SJCRH30 (cell line): Measurements from ENCODE around the gene CUL4A. TPM values are rescaled to one million over a fixed set of nuclear protein-coding genes. Genes with fewer than 3 reads are reported as not detected.
"Not testable (repeated sequence)": the region's sequence is repeated elsewhere in the genome, so short reads cannot be mapped to it uniquely, and the experiment has no call there.

Experiments used
- DNase-seq, 2 experiments: peaks; one replicate each; pipeline ENCODE4 v3.0.0-alpha.2; 2015 to 2020
- H3K27ac ChIP-seq: fragments of 250-450 bp; sonication (Bioruptor Pico); 2 replicates; pipeline ENCODE4 v1.5.1; 2020; ENCODE audit warnings: mild to moderate bottlenecking, moderate library complexity
- H3K27me3 ChIP-seq: fragments of 250-450 bp; sonication (Bioruptor Pico); 2 replicates; pipeline ENCODE4 v1.5.1; 2020; ENCODE audit warnings: mild to moderate bottlenecking, moderate library complexity
- H3K36me3 ChIP-seq: fragments of 250-450 bp; sonication (Bioruptor Pico); 2 replicates; pipeline ENCODE4 v1.5.1; 2020; ENCODE audit warnings: mild to moderate bottlenecking, moderate library complexity
- H3K4me1 ChIP-seq: fragments of 250-450 bp; sonication (Bioruptor Pico); 2 replicates; pipeline ENCODE4 v1.5.1; 2020; ENCODE audit warnings: mild to moderate bottlenecking, moderate library complexity
- H3K4me3 ChIP-seq: fragments of 250-450 bp; sonication (Bioruptor Pico); 2 replicates; pipeline ENCODE4 v1.5.1; 2020; ENCODE audit warnings: mild to moderate bottlenecking, moderate library complexity
- H3K9me3 ChIP-seq: fragments of 250-450 bp; sonication (Bioruptor Pico); replicated peaks from 2 replicates; pipeline ENCODE4 v1.5.1; 2020; ENCODE audit warnings: mild to moderate bottlenecking, moderate library complexity
- total RNA-seq: library from RNA; depleted of rRNA; stranded (reverse); fragments of >200 nt; shearing (Covaris generic); gene quantifications from 2 replicates; pipeline ENCODE4 v1.2.3, GENCODE V29; 2014

Gene CUL4A
- total RNA-seq, 1 experiment from 2014 or later = 67.4 TPM

DNA sequence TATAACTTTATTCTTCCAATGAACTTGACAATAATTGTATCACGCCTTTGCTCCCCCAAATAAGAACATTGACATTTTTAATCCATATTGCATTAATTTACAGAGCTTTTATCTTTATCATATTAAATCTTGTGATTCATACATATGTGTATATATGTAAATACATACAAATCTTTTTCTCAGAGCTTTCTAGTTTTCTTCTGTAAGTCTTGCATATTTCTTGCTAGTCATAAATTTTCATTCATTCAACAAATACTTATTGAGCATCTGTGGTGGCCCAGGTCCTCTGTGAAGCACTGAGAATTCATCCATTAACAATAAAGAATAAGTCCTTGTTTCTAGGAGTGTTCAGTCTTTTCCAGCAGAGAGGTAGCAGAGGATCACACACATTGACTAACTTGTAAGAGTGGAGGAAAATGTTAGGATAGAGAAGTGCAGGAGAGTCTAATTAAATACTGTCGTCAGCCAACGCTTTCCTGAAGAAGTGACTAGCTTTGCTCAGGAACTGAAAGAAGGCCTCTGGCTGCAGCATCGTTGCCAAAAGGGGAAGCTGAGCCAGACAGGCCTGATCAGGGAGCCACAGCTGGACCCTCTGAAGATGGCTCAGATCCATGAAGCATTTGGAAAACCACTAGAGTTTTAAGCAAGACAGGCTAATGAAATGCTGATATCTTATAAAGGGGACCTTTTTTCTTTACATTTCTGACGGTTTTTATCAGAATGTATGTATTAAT is 49.1 kb downstream of the CUL4A start:
- Histone ChIP-seq H3K4me3 (no peak overlapping the region), H3K27ac (no peak overlapping the region), H3K9me3 (no peaks in the 10 kb centered on the region), H3K4me1 (no peaks in the 10 kb centered on the region), H3K36me3 (peaks cover 47% of the 10 kb centered on the region), H3K27me3 (no peaks in the 10 kb centered on the region)
- DNase-seq = no peak

DNA sequence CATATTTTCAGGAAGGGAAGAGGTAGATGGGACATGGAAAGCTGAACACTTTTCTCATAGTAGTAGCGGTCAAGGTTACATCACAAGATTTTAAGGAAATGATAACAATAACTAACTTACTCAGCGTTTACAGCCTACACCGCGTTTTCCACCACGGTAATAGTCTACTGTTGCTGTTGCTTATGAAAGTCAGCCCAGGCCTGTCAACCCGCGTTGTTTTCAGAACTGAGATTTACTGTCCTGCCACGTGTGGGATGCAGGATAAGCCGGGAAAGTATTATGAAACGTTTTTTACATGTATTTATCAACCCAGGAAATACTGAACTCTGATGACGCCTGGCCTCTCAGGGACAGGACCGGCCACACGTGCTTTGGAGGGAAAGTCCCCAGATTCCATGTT is 51.6 kb downstream of the CUL4A start:
- Histone ChIP-seq H3K27me3 (no peaks in the 10 kb centered on the region), H3K36me3 (peaks cover 44% of the 10 kb centered on the region), H3K4me3 (no peak overlapping the region), H3K4me1 (no peaks in the 10 kb centered on the region), H3K9me3 (no peaks in the 10 kb centered on the region), H3K27ac (no peak overlapping the region)
- DNase-seq = no peak

DNA sequence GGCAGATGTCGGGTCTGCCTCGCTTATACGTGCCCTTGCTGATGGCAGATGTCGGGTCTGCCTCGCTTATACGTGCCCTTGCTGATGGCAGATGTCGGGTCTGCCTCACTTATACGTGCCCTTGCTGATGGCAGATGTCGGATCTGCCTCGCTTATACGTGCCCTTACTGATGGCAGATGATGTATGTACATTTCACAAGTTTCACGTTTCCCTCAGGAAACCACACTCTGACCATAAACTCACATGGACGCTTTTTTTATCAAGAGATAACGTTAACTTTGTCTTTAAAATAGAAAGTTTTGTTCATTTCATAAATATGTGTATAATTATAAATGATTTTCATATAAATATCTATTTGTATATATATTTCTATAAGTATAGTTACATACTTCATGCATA is 53.6 kb downstream of the CUL4A start:
- not testable (repeated sequence) for H3K4me3 ChIP-seq, H3K9me3 ChIP-seq, H3K4me1 ChIP-seq, DNase-seq, H3K27me3 ChIP-seq, H3K27ac ChIP-seq
- peaks cover 29% of the 10 kb centered on the region for H3K36me3 ChIP-seq

DNA sequence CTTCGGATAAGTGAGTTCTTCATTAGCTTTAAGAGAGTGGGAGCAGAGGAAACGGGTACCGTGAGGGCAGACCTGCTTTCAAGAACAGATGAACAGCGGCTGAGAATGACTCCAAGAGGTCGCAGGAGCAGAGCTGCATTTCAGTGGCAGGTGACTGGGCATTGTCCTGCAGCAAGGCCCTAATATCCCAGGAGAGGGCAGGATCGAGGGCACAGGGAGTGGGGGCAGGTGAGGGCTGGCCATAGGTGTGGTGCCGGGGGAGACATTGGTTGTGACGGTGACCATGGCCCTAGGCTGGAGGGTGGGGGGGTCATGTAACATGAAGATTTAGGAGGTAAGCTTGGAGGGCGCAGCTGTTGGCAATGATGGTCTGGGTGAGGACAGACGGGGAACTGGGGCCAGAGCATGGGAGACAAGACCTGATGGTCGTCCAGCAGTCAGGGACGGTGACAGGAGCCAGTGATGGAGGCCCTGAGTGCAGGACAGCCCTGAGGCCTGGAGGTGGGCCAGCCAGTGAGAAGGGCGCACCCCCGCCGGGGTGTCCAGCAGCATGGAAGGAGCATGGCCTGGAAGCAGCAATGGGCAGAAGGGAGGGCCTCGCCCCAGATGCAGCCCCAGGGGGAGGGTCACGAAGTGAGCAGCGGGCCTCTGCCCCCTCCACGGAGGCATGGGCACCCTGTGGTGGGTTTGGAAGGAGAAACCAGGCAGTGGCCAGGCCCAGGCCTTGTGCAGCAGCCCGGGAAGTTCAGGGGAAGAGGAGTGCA is 58.4 kb downstream of the CUL4A start:
- Histone ChIP-seq H3K4me3 (no peak overlapping the region), H3K36me3 (no peaks in the 10 kb centered on the region; the same call in 1 of the 2 replicates)
- DNase-seq = no peak

DNA sequence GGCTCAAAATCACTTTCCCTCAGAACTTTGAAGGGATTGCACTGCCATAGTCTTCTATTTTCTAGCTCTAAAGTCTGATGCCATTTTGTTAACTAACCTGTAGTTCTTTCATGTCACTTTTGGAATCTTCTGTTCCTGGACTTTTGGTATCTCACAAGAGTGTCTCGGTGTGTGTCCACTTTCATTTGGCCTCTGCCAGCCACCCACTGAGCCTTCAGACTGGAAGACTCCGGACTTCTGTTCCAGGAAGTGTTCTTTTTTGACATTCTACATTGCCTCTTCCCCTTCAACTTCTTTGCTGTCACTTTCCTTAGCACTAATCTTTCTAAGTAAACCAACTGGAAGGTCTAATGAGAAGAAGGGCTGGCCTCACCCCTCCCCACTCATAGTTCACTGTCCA is 62.6 kb downstream of the CUL4A start:
- Histone ChIP-seq H3K27me3 (no peaks in the 10 kb centered on the region), H3K4me1 (no peaks in the 10 kb centered on the region), H3K4me3 (no peak overlapping the region), H3K27ac (no peak overlapping the region), H3K36me3 (no peaks in the 10 kb centered on the region; the same call in 1 of the 2 replicates), H3K9me3 (no peaks in the 10 kb centered on the region)
- DNase-seq = no peak

More for the DNA sequence above, 58.4 kb downstream of the CUL4A start:
- Histone ChIP-seq H3K27me3 (no peaks in the 10 kb centered on the region), H3K4me1 (no peaks in the 10 kb centered on the region), H3K27ac (no peak overlapping the region), H3K9me3 (no peaks in the 10 kb centered on the region)

DNA sequence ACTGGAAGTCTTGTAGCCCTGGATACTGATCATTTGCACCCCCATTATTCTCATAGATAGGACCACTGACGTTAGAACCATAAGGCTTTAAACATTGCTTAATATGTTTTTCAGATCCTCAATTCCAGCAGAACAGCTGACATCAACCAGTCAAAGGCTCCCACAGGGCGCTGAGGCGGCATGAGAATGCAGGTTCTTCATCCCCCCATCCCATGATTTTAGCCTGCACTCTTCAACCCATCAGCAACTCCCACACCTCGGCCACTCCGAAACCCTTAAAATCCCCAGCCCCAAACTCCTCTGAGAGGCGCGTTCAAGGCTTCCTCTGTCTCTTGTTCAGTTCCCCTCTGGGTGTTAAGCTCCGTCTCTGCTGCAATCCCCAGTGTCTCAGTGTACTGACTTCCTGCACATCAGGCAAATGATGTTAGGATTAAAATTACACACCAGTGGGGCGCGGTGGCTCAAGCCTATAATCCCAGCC is 63.3 kb downstream of the CUL4A start:
- no peak overlapping the region for H3K4me3 ChIP-seq
- no peak for DNase-seq
- no peaks in the 10 kb centered on the region for H3K4me1 ChIP-seq
- no peak overlapping the region for H3K27ac ChIP-seq
- no peaks in the 10 kb centered on the region for H3K27me3 ChIP-seq
- H3K36me3 ChIP-seq = no peaks in the 10 kb centered on the region; the same call in 1 of the 2 replicates
- no peaks in the 10 kb centered on the region for H3K9me3 ChIP-seq

DNA sequence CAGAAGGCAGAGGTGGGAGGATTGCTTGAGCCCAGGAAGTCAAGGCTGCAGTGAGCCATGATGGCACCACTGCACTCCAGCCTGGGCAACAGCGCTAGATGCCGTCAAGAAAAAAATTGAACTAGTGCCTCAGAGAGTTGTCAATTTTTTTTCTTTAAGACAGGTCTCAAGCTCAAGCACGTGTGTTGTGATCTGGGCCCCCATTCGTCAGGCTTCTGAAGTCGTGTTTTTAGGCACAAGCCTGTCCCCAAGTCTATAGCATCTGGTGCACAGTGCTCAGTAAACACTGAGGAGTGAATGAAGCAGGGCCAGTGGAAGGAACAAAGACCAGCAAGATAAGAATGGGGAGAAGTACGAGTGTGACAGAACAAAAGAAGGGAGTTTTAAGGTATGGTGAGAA is 63.9 kb downstream of the CUL4A start:
- Histone ChIP-seq H3K27ac (no peak overlapping the region), H3K4me3 (no peak overlapping the region), H3K27me3 (no peaks in the 10 kb centered on the region), H3K36me3 (no peaks in the 10 kb centered on the region; the same call in 1 of the 2 replicates), H3K9me3 (no peaks in the 10 kb centered on the region), H3K4me1 (no peaks in the 10 kb centered on the region)
- DNase-seq = no peak

DNA sequence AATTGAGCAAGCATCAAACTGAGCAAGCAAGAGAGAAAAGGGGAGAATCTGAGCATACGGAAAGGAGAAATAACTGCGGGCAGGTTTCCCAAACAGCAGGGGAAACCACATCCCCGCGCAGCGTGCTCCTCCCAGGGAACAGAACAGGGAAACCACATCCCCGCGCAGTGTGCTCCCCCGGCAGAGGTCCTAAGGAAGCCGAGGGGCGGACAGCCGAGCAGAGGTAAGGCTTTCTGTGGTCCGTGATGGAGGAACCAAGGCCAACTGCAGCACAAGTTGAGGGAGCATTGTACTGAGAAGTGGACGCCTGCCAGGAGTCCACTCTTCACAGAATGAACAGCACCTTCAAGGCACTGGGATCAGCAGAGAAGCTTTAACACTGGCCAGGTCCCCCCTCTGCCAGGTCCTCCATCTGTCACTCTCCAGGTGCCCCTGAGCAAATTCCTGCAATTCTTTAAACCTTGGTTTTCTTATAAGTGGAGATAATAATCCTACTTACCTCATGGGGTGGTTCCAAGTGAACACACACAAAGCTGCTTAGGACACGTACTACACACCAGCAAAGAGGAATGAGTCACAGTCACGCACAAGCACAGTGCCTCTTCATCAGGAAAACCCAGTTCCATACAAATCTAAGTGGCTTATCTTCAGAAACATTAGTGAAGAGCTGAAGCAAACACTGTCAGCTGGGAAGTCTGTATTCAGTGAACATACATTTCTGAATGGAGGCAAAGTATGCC is 64.6 kb downstream of the CUL4A start:
- Histone ChIP-seq H3K9me3 (no peaks in the 10 kb centered on the region), H3K4me3 (no peak overlapping the region), H3K27ac (no peak overlapping the region), H3K27me3 (no peaks in the 10 kb centered on the region), H3K36me3 (no peaks in the 10 kb centered on the region; the same call in 1 of the 2 replicates), H3K4me1 (no peaks in the 10 kb centered on the region)
- no peak for DNase-seq

DNA sequence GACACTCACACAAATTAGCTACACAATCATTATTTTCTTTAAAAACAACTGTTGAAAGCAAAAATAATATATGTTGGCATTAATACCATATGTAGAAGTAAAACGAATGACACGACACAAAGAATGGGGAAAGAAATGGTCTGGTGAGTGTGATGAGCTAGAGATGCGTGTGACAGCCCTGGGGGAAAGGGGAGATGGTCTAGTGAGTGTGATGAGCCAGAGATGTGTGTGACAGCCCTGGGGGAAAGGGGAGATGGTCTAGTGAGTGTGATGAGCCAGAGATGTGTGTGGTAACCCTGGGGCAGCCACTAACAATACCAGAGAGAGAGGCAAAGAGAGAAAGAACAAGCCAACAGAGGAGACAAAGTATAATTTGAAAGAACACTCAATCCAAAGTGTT is 65.3 kb downstream of the CUL4A start:
- H3K27ac ChIP-seq = no peak overlapping the region
- no peak for DNase-seq

DNA sequence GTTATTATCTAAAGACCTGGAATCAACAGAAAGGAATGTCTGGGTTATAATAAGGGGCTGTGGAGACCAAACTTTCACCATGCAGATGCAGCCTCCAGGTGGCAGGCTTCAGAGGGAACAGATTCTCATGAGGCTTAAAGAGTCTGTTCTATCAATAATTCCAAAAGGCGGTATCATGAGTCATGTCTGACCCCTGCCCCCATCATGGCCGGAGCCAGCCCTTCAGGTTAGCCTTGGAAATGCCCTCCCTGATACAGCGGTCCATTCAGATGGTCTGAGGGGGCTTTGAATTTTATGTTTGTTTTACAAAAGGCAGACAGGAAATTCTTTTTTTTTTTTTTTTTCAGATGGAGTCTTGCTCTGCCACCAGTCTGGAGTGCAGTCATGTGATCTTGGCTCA is 66.0 kb downstream of the CUL4A start:
- DNase-seq = peak; percentile 20 to 48
- no peaks in the 10 kb centered on the region for H3K27me3 ChIP-seq
- no peak overlapping the region for H3K27ac ChIP-seq
- no peaks in the 10 kb centered on the region for H3K9me3 ChIP-seq
- no peaks in the 10 kb centered on the region for H3K4me1 ChIP-seq
- H3K36me3 ChIP-seq = no peaks in the 10 kb centered on the region; the same call in 1 of the 2 replicates
- H3K4me3 ChIP-seq = no peak overlapping the region

More for the DNA sequence above, 65.3 kb downstream of the CUL4A start:
- H3K9me3 ChIP-seq = no peaks in the 10 kb centered on the region
- no peaks in the 10 kb centered on the region; the same call in 1 of the 2 replicates for H3K36me3 ChIP-seq
- no peaks in the 10 kb centered on the region for H3K4me1 ChIP-seq
- no peak overlapping the region for H3K4me3 ChIP-seq
- H3K27me3 ChIP-seq = no peaks in the 10 kb centered on the region

DNA sequence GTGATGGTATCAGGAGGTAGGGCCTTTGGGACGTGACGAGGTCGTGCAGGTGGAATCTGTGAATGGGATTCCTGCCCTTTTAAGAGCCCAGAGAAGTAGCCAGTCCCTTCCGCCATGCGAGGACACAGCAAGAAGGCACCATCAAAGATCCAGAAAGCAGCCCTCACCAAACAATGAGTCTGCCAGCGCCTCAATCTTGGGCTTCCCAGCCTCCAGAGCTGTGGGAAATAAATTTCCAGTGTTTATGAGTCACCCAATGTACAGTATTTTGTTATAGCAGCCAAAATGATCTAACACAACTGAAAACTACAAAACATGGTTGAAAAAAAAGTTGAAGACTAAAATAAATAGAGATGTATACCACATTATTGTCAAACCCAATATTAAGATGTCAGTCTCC is 70.7 kb downstream of the CUL4A start:
- H3K4me1 ChIP-seq = no peaks in the 10 kb centered on the region
- no peak overlapping the region for H3K4me3 ChIP-seq
- H3K9me3 ChIP-seq = no peaks in the 10 kb centered on the region
- DNase-seq = no peak
- no peak overlapping the region for H3K27ac ChIP-seq
- H3K36me3 ChIP-seq = no peaks in the 10 kb centered on the region
- H3K27me3 ChIP-seq = no peaks in the 10 kb centered on the region

DNA sequence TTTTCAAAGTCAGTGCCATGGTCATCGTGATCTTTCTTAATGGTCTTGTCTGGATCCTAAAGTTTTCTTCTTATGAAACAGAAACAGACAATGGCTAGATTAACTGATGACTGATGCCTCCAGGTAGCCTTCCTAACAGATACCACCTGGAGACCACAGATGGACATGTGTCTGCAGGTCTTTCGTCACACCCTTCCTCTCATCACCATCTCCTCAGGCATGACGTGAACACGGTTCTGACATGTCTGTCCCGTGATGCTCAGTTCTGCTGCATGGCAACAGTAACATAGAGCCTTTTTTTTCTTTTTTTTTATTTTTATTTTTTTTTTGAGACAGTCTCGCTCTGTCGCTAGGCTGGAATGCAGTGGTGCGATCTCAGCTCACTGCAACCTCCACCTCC is 74.5 kb downstream of the CUL4A start:
- H3K9me3 ChIP-seq = no peaks in the 10 kb centered on the region
- no peaks in the 10 kb centered on the region for H3K4me1 ChIP-seq
- H3K27ac ChIP-seq = no peak overlapping the region
- H3K27me3 ChIP-seq = no peaks in the 10 kb centered on the region
- no peak for DNase-seq
- H3K36me3 ChIP-seq = no peaks in the 10 kb centered on the region
- H3K4me3 ChIP-seq = no peak overlapping the region

DNA sequence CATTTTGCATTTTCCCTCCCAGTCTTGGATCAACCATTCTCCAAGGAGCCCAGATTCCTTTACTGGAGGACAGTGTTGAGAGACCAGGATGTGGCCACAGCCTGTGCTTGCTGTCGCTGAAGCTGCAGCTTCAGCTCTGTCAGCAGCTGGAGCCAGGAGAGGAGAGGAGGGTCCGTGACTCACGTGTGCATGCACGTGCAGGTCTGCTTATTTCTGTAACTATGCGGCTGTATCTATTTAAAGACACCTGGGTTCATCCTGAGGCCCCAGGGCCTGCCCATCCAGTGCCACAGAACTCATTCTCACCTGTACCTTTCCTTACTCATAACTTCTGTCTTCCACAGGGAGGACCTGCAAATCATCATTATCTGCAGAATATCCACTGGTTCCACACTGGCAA is 79.5 kb downstream of the CUL4A start:
- H3K4me1 ChIP-seq = no peaks in the 10 kb centered on the region
- DNase-seq = no peak
- no peaks in the 10 kb centered on the region for H3K9me3 ChIP-seq
- H3K27me3 ChIP-seq = no peaks in the 10 kb centered on the region
- no peak overlapping the region for H3K4me3 ChIP-seq
- no peaks in the 10 kb centered on the region for H3K36me3 ChIP-seq
- no peak overlapping the region for H3K27ac ChIP-seq

DNA sequence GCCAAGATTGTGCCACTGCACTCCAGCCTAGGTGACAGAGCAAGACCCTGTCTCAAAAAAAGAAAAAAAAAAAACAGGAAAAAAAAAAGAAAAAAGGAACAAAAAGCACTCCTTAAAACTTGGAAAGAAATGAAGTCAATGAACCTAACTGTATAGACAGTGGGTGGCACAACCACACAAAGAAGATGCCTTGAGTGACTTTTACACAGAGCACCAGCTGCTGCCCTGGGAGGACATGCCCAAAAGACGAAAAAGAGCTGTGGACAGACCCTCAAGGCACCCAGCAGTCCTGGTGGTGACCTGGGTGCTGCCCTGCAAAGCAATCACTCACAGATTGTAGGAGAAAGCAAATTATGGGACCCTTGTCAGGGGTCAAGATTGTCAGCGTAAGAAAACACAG is 81.7 kb downstream of the CUL4A start:
- DNase-seq = no peak
- Histone ChIP-seq H3K36me3 (no peaks in the 10 kb centered on the region), H3K27me3 (no peaks in the 10 kb centered on the region), H3K4me1 (no peaks in the 10 kb centered on the region), H3K27ac (no peak overlapping the region), H3K9me3 (no peaks in the 10 kb centered on the region), H3K4me3 (no peak overlapping the region)
